GM12874 (cell line): ENCODE data around the gene ZMYND19.

Source experiments
- TF ChIP-seq, protein P1 (sequence below): IDR thresholded peaks from 2 replicates; pipeline ENCODE4 v1.5.1; 2011; ENCODE audit warnings: low read depth, mild to moderate bottlenecking, control low read depth, low read length, moderate library complexity; ENCODE audit not compliant: insufficient read depth

Gene ZMYND19

DNA sequence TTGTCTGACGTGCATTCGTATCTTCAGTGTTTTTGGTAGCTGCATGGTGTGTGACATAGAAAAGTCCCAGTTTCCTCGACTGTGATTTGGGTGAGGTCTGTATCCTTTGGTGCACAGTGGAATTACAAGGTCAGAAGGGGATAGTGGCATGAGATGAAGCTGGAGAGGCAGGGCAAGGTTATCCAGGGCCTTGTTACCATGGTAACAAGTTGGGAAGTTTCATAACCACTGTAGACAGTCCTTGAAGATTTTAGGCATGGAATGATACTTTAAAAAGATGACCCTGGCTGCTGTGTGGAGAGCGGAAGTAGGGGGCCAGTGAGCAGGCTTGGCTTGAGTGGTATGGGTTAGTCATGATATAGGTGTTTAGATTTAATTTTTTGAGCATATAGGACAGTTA is 40.4 kb upstream of the ZMYND19 start:
- TF ChIP-seq, protein P1, sequence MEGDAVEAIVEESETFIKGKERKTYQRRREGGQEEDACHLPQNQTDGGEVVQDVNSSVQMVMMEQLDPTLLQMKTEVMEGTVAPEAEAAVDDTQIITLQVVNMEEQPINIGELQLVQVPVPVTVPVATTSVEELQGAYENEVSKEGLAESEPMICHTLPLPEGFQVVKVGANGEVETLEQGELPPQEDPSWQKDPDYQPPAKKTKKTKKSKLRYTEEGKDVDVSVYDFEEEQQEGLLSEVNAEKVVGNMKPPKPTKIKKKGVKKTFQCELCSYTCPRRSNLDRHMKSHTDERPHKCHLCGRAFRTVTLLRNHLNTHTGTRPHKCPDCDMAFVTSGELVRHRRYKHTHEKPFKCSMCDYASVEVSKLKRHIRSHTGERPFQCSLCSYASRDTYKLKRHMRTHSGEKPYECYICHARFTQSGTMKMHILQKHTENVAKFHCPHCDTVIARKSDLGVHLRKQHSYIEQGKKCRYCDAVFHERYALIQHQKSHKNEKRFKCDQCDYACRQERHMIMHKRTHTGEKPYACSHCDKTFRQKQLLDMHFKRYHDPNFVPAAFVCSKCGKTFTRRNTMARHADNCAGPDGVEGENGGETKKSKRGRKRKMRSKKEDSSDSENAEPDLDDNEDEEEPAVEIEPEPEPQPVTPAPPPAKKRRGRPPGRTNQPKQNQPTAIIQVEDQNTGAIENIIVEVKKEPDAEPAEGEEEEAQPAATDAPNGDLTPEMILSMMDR: no peak

GRCh38 chr9:137630126-137630525 is 39.8 kb upstream of the ZMYND19 start:
- TF ChIP-seq, protein P1: no peak

DNA sequence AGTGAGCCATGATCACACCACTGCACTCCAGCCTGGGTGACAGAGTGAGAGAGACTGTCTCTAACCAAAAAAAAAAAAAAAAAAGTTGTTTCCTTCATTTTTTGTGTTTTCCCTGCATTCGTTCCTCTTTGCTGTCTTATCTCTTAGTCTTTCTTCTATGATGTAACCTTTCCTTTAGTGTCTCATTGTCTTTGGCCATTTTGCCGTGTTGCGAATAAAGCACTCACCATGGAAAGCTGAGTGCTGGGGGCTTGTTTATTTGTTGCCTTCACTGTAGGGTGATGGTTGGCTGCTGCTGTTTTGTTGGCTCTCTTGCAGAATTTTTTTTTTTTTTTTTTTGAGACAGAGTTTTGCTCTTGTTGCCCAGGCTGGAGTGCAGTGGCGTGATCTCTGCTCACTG is 36.2 kb upstream of the ZMYND19 start:
- TF ChIP-seq, protein P1: no peak

DNA sequence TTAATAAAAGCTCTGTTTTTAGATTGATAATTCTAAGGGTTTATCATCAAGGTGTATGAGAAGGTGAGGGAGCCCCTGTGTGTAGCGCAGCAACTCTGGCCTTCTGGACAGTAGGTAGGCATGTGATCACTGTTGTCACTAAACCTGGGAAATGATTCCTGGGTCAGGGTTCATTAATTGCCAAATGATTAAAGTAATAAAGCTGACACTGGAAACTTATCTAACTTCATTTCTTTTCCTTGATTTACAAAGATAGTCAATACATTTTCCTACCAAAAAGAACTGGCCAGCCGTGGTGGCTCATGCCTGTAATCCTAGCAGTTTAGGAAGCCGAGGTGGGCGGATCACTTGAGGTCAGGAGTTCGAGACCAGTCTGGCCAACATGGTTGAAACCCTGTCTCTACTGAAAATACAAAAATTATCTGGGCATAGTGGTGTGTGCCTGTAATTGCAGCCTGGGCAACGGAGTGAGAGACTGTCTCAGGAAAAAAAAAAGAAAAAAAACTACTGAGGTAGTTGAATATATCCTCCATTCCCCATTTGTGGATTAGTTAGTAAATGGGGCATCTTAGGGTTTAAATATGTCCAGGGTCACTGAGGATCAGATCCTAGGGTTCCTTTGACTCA is 30.9 kb upstream of the ZMYND19 start:
- TF ChIP-seq, protein P1: peak; percentile 39; the same call in 1 of the 2 replicates

- TF ChIP-seq, protein P1: no peak
Observed at GRCh38 chr9:137620581-137620980, 30.3 kb upstream of the ZMYND19 start.

DNA sequence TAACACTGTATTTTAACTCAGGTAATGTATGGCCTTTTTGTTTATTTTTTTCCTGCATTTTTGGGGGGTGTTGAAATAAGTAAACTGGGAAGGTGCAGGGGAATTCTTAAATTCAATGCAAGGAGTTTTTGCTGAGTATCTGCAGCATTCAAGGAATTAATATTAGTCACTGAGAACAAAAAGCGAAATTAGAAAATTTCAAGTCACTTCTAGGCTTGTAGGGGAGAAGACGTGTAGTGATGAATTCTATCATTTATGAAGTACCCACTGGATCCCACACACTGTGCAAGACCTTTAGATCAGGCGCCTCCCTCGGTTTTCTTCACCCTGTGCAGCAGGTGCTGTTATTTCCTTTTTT is 29.7 kb upstream of the ZMYND19 start:
- TF ChIP-seq, protein P1: no peak

DNA sequence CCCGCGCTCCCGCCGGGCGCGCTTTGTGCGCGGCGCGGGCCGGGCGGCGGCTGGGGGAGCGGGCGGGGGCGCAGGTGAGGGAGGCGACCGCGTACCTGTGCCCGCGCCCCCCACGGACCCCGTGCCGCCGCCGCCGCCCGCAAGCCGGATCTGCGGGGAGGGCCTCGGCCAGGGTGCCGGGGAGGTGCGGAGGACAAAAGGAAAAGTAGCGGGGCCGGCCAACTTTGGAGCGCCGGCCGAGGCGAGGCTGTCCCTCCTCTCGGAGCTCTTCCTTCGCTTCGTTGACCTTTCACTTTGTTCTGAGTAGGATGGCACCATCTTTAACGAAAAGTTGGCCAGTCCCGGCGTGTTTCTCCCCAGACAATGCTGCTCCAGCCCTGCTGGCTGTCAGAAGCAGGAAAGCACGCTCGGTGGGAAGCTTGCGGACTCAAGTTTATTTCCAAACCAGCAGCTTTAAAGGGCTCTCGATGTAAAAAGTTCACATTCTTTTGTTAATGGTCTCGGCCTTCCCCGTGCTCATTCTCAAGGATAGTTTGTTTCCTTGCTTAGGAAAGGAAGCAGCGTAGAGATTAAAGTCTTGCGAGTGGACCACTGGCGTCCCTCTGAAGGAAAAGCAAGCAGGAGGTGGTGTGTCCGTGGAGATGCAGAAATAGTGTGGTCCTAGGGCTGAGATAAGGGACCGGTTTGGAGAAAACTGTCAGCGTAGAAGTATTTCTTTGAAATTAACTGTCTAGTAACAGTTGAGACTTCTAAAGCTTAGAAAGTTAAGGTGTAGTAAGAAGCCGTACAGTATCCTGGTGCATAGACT is 29.1 kb upstream of the ZMYND19 start:
- TF ChIP-seq, protein P1: no peak
